ENCODE data around the gene RAB33B.
"Not testable (repeated sequence)": the region's sequence is repeated elsewhere in the genome, so short reads cannot be mapped to it uniquely, and the experiment has no call there.

RAB33B gene

GRCh38 chr4:139454111-139455045 is at the start of gene RAB33B:
Gene RAB33B, plus strand, starts transcription at chr4:139454121. Its CDS starts 75 bp downstream, at chr4:139454196.
- ChIA-PET POLR2A (interaction anchor here (1.0 to 4.4 kb wide), 8 partner anchors 12 to 439 kb away, joined by 3 to 27 read pairs (median 8); partner anchors contain the start of genes NAA15, NDUFC1, NOCT and SETD7), CTCF (interaction anchor here (1.3 kb wide), 1 partner anchor 203 kb away, joined by 3 read pairs; no protein-coding TSS in a partner anchor)
- peak; percentile 18 for DNase-seq (ENCODE audit: extremely low spot score)
- no peak for TF ChIP-seq FOXA1 (IDR thresholded peaks at IDR 0.05)
- TF ChIP-seq CTBP1 (IDR thresholded peaks at IDR 0.05; ENCODE audit: borderline replicate concordance): peak; percentile 54; the same call in 1 of the 2 replicates
- TF ChIP-seq SP1 (IDR thresholded peaks at IDR 0.05): no peak
- no peak for TF ChIP-seq ZNF384 (IDR thresholded peaks at IDR 0.05)

DNA sequence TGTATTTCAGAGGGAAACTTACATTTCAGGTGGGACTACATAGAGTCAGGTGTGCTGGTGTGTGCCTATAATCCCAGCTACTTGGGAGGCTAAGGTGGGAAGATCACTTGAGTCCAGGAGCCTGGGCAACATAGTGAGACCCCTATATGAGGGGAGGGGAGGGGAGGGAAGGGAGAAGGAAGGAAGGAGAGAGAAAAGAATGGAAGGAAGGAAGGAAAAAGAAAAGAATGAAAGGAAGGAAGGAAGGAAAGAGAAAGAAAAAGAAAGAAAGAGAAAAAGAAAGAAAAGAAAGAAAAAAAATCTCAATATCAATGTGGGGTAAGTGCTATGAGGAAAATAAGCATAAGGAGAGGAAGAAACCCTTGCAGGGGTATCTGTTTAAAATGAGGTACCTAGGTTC is 43.6 kb upstream of the RAB33B start:
- TF ChIP-seq CTBP1 (IDR thresholded peaks at IDR 0.05; ENCODE audit: borderline replicate concordance): no peak
- TF ChIP-seq FOXK2 (IDR thresholded peaks at IDR 0.05): no peak
- CTCF ChIA-PET: no interaction called here
- no peak for DNase-seq (ENCODE audit: extremely low spot score)
- POLR2A ChIA-PET: no interaction called here

GRCh38 chr4:139414671-139415210 is 39.2 kb upstream of the RAB33B start:
- DNase-seq (ENCODE audit: extremely low spot score); CTCF ChIA-PET; POLR2A ChIA-PET: not testable (repeated sequence)

DNA sequence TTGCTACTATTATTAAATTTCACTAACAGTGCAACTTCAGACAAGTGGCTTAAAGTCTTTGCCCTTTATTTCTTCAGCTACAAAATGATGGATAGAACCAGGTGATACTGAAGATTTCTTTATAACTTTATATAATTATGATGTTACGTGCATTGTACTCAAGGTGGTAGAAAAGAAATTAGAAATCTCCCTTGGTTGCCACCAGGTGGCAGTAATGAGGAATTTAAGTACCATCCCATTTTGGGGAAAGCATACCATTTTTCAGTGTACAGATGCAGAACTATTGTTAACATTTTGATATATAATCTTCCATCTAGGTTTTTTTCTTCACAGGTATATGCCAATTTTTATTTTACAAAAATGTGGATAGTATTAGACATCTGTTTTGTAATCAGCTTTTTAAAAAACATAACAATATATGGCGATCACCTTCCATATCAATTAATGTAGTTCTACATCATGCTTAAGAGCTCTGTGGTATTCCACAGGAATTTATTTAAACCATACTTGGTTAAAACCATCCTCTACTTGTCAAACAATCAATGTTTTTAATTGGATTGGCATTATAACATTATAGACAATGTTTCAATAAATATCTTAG is 37.7 kb upstream of the RAB33B start:
- ChIA-PET CTCF (interaction anchor here (0.5 to 0.9 kb wide), 5 partner anchors 10 to 393 kb away, joined by 3 to 5 read pairs (median 4); no protein-coding TSS in a partner anchor), POLR2A (no interaction called here)
- TF ChIP-seq NFRKB (IDR thresholded peaks at IDR 0.05) (no peak), SUZ12 (IDR thresholded peaks at IDR 0.05) (no peak), PKNOX1 (IDR thresholded peaks at IDR 0.05) (no peak), ZNF384 (IDR thresholded peaks at IDR 0.05) (no peak), SP1 (IDR thresholded peaks at IDR 0.05) (no peak), FOXA1 (IDR thresholded peaks at IDR 0.05) (no peak), LEF1 (IDR thresholded peaks at IDR 0.05; ENCODE audit: borderline replicate concordance) (no peak), ARNT (IDR thresholded peaks at IDR 0.05) (no peak), BHLHE40 (IDR thresholded peaks at IDR 0.05; ENCODE audit: borderline replicate concordance) (no peak), TARDBP (IDR thresholded peaks at IDR 0.05) (no peak), FOXK2 (IDR thresholded peaks at IDR 0.05) (no peak)
- peak; percentile 39 for DNase-seq (ENCODE audit: extremely low spot score)

DNA sequence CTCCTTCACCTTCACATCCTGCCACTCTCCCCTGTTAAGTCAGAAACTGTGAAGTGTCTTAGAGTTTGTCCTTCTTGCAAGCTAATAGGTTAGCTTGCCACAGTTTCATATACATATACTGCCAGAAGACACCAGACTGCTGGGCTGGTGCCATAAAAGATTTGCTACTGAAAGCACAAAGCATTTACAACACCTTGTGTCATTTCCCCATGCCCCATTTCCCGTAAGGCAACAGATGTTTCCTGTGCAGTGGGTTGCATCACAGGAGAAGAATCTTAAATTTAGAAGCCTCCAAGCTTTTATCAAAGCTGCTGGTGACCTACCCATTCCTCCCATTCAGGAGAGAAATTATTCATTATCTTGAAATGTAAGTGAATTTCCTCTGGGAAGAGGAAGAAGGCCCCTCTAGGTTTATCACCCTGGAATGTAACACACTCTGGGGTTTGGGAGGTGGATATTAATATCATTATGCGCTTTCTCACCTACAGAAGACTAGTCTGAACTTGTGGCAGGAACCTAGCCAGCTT is 34.5 kb upstream of the RAB33B start:
- ChIA-PET POLR2A (interaction anchor here (0.8 kb wide), 1 partner anchor 34 kb away, joined by 3 read pairs; no protein-coding TSS in a partner anchor), CTCF (interaction anchor here (0.6 to 0.7 kb wide), 2 partner anchors 33 to 176 kb away, joined by 3 read pairs; no protein-coding TSS in a partner anchor)
- no peak for DNase-seq (ENCODE audit: extremely low spot score)
- TF ChIP-seq SUZ12 (IDR thresholded peaks at IDR 0.05) (no peak), FOXM1 (IDR thresholded peaks at IDR 0.05; ENCODE audit: borderline replicate concordance) (no peak), L3MBTL2 (conservative IDR thresholded peaks at IDR 0.05) (no peak), BHLHE40 (IDR thresholded peaks at IDR 0.05; ENCODE audit: borderline replicate concordance) (no peak), FOXK2 (IDR thresholded peaks at IDR 0.05) (no peak), ARNT (IDR thresholded peaks at IDR 0.05) (no peak), TARDBP (IDR thresholded peaks at IDR 0.05) (no peak), CTBP1 (IDR thresholded peaks at IDR 0.05; ENCODE audit: borderline replicate concordance) (no peak), ZNF384 (IDR thresholded peaks at IDR 0.05) (no peak), PKNOX1 (IDR thresholded peaks at IDR 0.05) (no peak), NFRKB (IDR thresholded peaks at IDR 0.05) (no peak), HDGF (IDR thresholded peaks at IDR 0.05; ENCODE audit: borderline replicate concordance) (no peak)

DNA sequence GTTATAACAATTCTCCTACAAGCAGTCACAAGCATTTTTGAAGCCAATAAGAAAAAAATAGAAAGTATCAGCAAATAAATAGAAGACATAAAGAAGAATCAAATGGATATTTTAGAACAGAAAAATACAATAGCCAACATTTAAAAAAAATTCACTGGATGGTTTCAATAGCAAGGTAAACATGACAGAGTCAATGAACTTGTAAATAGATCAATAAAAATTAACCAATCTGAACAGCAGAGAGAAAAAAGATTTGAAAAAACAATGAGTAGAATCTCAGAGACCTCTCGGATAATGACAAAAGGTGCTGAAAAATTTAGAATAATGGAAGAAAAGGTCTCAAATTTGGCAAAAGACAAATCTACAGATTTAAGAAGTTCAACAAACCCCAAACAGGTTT is 33.3 kb upstream of the RAB33B start:
- DNase-seq (ENCODE audit: extremely low spot score): no peak
- TF ChIP-seq L3MBTL2 (conservative IDR thresholded peaks at IDR 0.05) (no peak), LEF1 (IDR thresholded peaks at IDR 0.05; ENCODE audit: borderline replicate concordance) (no peak), ELF4 (IDR thresholded peaks at IDR 0.05) (no peak), PKNOX1 (IDR thresholded peaks at IDR 0.05) (no peak), NFRKB (IDR thresholded peaks at IDR 0.05) (no peak), CTBP1 (IDR thresholded peaks at IDR 0.05; ENCODE audit: borderline replicate concordance) (no peak), ARNT (IDR thresholded peaks at IDR 0.05) (no peak), FOXM1 (IDR thresholded peaks at IDR 0.05; ENCODE audit: borderline replicate concordance) (no peak), SP1 (IDR thresholded peaks at IDR 0.05) (no peak), FOXA1 (IDR thresholded peaks at IDR 0.05) (no peak), HDGF (IDR thresholded peaks at IDR 0.05; ENCODE audit: borderline replicate concordance) (no peak), BHLHE40 (IDR thresholded peaks at IDR 0.05; ENCODE audit: borderline replicate concordance) (no peak), FOXK2 (IDR thresholded peaks at IDR 0.05) (no peak), SUZ12 (IDR thresholded peaks at IDR 0.05) (no peak), ZNF384 (IDR thresholded peaks at IDR 0.05) (no peak), TARDBP (IDR thresholded peaks at IDR 0.05) (no peak)
- ChIA-PET POLR2A (no interaction called here), CTCF (interaction anchor here (0.6 kb wide), 1 partner anchor 113 kb away, joined by 6 read pairs; no protein-coding TSS in a partner anchor)

Measured in HEK293T (cell line).